HepG2 (cell line): ENCODE measurements around the gene POLR1E.

ENCODE experiments used
- ARNT2 ChIP-seq: sonication (generic); formaldehyde crosslinking; IDR thresholded peaks from 2 replicates; pipeline ENCODE4 v1.8.0; 2022; ENCODE audit warnings: mild to moderate bottlenecking, low read depth, missing genetic modification reagents, moderate library complexity
- TBP ChIP-seq: sonication (generic); formaldehyde crosslinking; IDR thresholded peaks from 2 replicates; pipeline ENCODE4 v1.5.0; 2020; ENCODE audit warnings: missing genetic modification reagents
- ZNF276 ChIP-seq: sonication (generic); formaldehyde crosslinking; IDR thresholded peaks from 2 replicates; pipeline ENCODE4 v1.4.0; 2020; ENCODE audit warnings: mild to moderate bottlenecking, low read depth, missing genetic modification reagents
- ZNF660 ChIP-seq: sonication (generic); formaldehyde crosslinking; IDR thresholded peaks from 2 replicates; pipeline ENCODE4 v1.5.1; 2020; ENCODE audit warnings: mild to moderate bottlenecking, low read depth, missing genetic modification reagents, borderline replicate concordance
- ZNF670 ChIP-seq: sonication (generic); formaldehyde crosslinking; IDR thresholded peaks from 2 replicates; pipeline ENCODE4 v1.8.0; 2022; ENCODE audit warnings: mild to moderate bottlenecking, missing genetic modification reagents, borderline replicate concordance

- TF ChIP-seq TBP (CRISPR knock-in tag) (no peak), ZNF670 (CRISPR knock-in tag) (no peak), ZNF276 (CRISPR knock-in tag) (no peak), ZNF660 (CRISPR knock-in tag) (no peak), ARNT2 (CRISPR knock-in tag) (no peak)
Measured at GRCh38 chr9:37436540-37436939, 49.2 kb upstream of the POLR1E start.
